HL-60 (cell line): ENCODE results near the gene FSTL4.
"Not testable (repeated sequence)": the region's sequence is repeated elsewhere in the genome, so short reads cannot be mapped to it uniquely, and the experiment has no call there.

ENCODE experiments used
- DNase-seq, 2 experiments: peaks; one replicate each; pipeline ENCODE4 v3.0.0-alpha.2; 2010 to 2020; ENCODE audit warnings: low read depth in 1 of 2, low spot score in 1 of 2
- H3K27ac ChIP-seq: fragments of 250-450 bp; sonication (Bioruptor Pico); replicated peaks from 2 replicates; pipeline ENCODE4 v1.5.1; 2020; ENCODE audit warnings: mild to moderate bottlenecking, moderate library complexity
- H3K27me3 ChIP-seq: fragments of 250-450 bp; sonication (Bioruptor Pico); 2 replicates; pipeline ENCODE4 v1.5.1; 2021; ENCODE audit warnings: mild to moderate bottlenecking, moderate library complexity; ENCODE audit not compliant: insufficient read depth, poor library complexity, severe bottlenecking
- H3K4me3 ChIP-seq: replicated peaks from 2 replicates; pipeline ENCODE4 v1.5.1; 2011; ENCODE audit warnings: mild to moderate bottlenecking, control low read depth, low read length; ENCODE audit not compliant: insufficient read depth
- CTCF ChIP-seq: IDR thresholded peaks from one replicate; pipeline ENCODE4 v1.5.1; 2011; ENCODE audit warnings: low read length, control low read depth, inconsistent platforms; ENCODE audit not compliant: insufficient read depth
- GABPA ChIP-seq: IDR thresholded peaks from 2 replicates; pipeline ENCODE4 v1.6.1; 2012; ENCODE audit warnings: low read depth
- POLR2AphosphoS5 ChIP-seq: IDR thresholded peaks from 2 replicates; pipeline ENCODE4 v1.6.1; 2012; ENCODE audit warnings: low read depth
- REST ChIP-seq: IDR thresholded peaks from 2 replicates; pipeline ENCODE4 v1.6.1; 2012; ENCODE audit warnings: low read depth; ENCODE audit not compliant: insufficient replicate concordance
- SPI1 ChIP-seq: IDR thresholded peaks from 2 replicates; pipeline ENCODE4 v1.6.1; 2012; ENCODE audit warnings: low read depth, mild to moderate bottlenecking, borderline replicate concordance

Gene FSTL4

GRCh38 chr5:133396187-133396741 lies 216.1 kb downstream of the FSTL4 start:
- Histone ChIP-seq H3K27ac (no peak overlapping the region), H3K4me3 (no peak overlapping the region), H3K27me3 (no peaks in the 10 kb centered on the region)
- no peak for DNase-seq
- TF ChIP-seq CTCF (no peak), REST (no peak), SPI1 (no peak), GABPA (no peak), POLR2AphosphoS5 (no peak)

- H3K27ac ChIP-seq, DNase-seq, H3K4me3 ChIP-seq, H3K27me3 ChIP-seq: not testable (repeated sequence)
These were observed 217.1 kb downstream of the FSTL4 start for GRCh38 chr5:133395207-133395606.

GRCh38 chr5:133394477-133394817 lies 217.9 kb downstream of the FSTL4 start:
- DNase-seq, H3K27ac ChIP-seq, H3K4me3 ChIP-seq, H3K27me3 ChIP-seq: not testable (repeated sequence)

- no peak overlapping the region for H3K27ac ChIP-seq
- TF ChIP-seq POLR2AphosphoS5 (no peak), CTCF (no peak), SPI1 (no peak), REST (no peak), GABPA (no peak)
- H3K27me3 ChIP-seq, result no peaks in the 10 kb centered on the region
- no peak overlapping the region for H3K4me3 ChIP-seq
- DNase-seq, result no peak
These were observed 218.4 kb downstream of the FSTL4 start for GRCh38 chr5:133393776-133394476.

- Histone ChIP-seq H3K27ac (no peak overlapping the region), H3K4me3 (no peak overlapping the region), H3K27me3 (no peaks in the 10 kb centered on the region)
- TF ChIP-seq REST, result no peak
- TF ChIP-seq CTCF, result no peak
- TF ChIP-seq GABPA, result no peak
- TF ChIP-seq SPI1, result no peak
- no peak for TF ChIP-seq POLR2AphosphoS5
- DNase-seq, result no peak
These were observed 219.9 kb downstream of the FSTL4 start for GRCh38 chr5:133392448-133392847.
